ENCODE measurements around the gene DIP2C. TPM values are rescaled to one million over a fixed set of nuclear protein-coding genes. Genes with fewer than 3 reads are reported as not detected.
A peak's percentile ranks its signal among the peaks of the same experiment; 100 is the strongest.

DIP2C gene

GRCh38 chr10:224571-224970 is 464.9 kb downstream of the DIP2C start:
- Histone ChIP-seq H3K9ac (ENCODE audit: low read depth, low read length) (no peak overlapping the region), H3K4me2 (ENCODE audit: low read length) (no peak overlapping the region), H3K9me3 (replicated peaks; ENCODE audit: low read length) (no peaks in the 10 kb centered on the region), H3K36me3 (ENCODE audit: insufficient read depth, low read length) (no peaks in the 10 kb centered on the region), H3K4me1 (ENCODE audit: control insufficient read depth, insufficient read depth, low read length) (peaks cover 3% of the 10 kb centered on the region), H3K27me3 (ENCODE audit: control insufficient read depth, insufficient read depth, low read length) (no peaks in the 10 kb centered on the region), H3K4me3 (ENCODE audit: low read length) (no peak overlapping the region)

Small RNA genes within 50 kb of the gene (small RNA-seq; reads per million reads assigned to genes)
- gene MIR5699 (3.3 reads per million, percentile 79 among the genes with 10 or more reads in this experiment), gene RN7SL754P (not detected), gene RNA5SP298 (0.28 reads per million)
